ENCODE results near the gene YIF1B.

- TF ChIP-seq CTCF (IDR thresholded peaks at IDR 0.05): no peak
- TF ChIP-seq REST (IDR thresholded peaks at IDR 0.05; ENCODE audit: insufficient read depth in 1 of 2, low read depth in 2 of 2, low read length in 1 of 2): no peak
- TF ChIP-seq POLR2AphosphoS5 (IDR thresholded peaks at IDR 0.05; ENCODE audit: low read depth, low read length): no peak
Measured at GRCh38 chr19:38350883-38351282, 35.1 kb upstream of the YIF1B start.

All from Panc1 (cell line).